NCI-H226 (cell line): ENCODE data around the gene RCL1.

Source experiments
- DNase-seq: peaks from one replicate; pipeline ENCODE4 v3.0.0-alpha.2; 2015

Gene RCL1

DNA sequence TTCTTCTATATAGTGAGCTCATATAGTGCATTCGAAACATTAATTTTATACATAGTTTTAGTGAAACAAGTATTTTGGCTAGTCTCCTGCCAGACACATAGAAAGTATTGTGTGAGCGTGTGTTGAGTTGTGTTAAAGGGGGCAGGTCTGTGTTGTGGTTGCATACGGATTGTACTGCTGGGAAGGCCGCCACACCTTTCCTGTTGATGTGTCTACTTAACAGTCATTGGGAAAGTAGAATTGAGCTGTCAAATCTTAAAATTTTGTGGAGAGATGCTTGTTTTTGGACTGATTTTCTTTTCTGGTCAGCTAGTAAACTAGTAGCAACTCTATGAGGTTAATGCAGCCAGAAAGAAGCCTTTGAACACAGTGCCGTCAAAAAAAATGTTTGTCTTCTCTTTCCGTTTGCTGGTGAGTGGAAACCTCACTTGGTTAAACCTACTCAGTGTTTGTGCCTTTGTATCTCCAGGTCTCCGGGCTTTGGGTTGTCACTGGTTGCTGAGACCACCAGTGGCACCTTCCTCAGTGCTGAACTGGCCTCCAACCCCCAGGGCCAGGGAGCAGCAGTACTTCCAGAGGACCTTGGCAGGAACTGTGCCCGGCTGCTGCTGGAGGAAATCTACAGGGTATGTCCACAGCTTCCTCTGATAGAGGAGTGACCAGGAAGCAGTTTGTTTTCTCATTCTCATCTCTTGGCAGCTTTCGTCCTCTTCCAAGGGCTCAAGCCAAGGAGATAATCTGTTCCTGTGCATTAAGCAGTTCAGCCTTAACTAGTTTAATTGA is 51.5 kb downstream of the RCL1 start:
- no peak for DNase-seq

DNA sequence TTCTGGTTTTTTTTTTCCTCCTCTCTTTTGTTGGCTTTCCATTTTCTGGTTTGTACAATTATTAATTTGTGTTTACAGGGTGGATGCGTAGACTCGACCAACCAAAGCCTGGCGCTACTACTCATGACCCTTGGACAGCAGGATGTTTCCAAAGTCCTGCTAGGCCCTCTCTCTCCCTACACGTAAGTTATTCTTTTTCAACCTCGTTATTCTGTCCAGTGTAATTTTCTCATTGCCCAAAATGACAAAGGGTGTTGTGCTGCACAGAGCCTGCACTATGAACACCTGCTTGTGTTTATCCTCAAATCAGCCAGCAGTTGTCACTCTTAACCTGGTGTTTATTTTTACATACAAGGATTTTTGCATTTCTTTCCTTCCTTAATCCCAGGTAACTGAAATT is 56.6 kb downstream of the RCL1 start:
- no peak for DNase-seq

DNA sequence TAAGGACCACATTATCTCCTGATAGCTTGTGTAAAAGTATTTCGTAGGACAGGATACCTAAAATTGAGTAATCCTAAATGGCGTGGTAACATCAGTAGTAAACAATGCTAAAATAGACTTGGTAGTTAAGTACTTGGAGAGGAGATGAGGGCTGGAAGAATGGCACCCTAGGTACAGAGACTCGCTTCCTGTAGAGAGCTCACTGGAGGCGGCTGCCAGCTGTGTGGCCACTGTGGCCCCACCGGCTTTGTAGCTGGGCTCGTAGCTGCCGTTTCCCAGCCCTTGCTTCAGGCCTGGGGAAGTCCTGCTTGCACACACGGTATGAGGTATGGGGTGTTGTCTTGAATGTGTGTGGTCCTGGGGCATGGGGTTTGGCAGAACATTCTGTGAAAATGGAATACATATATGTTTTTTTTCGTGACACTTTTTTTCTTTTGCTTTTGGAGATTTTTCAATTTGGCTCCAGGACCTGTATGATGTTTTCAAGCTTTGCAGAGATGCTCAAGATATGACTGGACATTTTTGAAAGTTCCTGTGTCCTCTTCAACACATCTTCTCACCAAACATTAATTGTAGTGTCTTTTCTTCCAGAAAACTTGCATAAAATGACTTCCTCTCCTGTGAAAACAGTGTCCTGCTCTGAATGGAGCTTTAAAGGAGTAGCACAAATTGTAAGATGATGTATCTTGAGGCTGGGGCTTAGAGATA is 58.0 kb downstream of the RCL1 start:
- DNase-seq = no peak

DNA sequence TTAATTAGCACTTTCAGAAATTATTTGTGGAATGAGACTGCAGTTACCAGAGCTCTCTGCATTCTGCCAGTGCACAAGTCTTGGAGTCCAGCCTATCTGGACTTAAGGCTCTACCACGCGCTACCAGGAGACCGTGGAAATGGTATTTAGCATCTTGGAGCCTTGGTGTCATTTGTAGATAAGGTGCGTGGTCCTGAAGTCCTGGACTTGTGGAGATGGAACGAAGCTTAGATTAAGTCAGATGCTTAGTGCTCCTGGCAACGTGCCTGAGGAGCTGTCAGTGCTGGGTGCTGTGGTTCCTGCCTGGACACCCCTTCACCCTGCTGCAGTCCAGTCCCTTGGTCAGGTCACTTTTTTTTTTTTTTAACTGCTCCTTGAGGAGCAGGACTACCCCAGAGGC is 59.7 kb downstream of the RCL1 start:
- no peak for DNase-seq

DNA sequence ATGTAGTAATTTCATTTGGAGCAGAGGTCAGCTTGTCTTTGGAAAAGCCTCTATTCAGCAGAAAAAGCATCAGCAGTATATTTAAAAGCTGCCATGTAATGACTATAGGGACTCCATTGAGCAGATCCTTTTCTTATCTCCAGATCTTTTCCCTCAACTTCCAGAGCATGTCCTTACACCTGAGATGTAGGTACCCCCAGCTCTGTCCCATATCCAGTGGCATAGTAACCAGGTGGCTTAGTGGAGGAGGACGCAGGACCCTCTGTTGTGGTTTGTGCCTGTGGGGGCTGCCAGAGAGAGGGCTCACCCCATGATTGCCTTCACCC is 61.5 kb downstream of the RCL1 start:
- no peak for DNase-seq

DNA sequence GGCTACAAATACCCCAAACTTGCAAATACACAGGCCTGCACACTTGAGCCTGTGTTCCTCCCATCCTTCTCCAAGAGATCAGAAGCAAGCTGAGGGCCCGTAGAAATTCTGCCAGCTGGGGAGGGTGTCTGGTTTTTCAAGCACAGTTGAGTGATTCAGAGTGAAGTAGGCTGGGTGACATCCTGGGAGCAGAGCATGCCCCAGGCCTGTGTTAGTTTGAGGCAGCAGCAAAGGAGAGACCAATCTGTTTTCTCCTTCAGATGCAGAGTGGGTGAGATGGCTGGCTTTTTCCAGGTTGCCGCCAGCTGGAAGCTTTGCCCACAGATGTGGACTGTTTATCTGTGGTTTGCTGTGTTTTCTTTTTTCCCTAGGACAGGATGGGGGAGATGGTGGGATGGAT is 63.1 kb downstream of the RCL1 start:
- no peak for DNase-seq

DNA sequence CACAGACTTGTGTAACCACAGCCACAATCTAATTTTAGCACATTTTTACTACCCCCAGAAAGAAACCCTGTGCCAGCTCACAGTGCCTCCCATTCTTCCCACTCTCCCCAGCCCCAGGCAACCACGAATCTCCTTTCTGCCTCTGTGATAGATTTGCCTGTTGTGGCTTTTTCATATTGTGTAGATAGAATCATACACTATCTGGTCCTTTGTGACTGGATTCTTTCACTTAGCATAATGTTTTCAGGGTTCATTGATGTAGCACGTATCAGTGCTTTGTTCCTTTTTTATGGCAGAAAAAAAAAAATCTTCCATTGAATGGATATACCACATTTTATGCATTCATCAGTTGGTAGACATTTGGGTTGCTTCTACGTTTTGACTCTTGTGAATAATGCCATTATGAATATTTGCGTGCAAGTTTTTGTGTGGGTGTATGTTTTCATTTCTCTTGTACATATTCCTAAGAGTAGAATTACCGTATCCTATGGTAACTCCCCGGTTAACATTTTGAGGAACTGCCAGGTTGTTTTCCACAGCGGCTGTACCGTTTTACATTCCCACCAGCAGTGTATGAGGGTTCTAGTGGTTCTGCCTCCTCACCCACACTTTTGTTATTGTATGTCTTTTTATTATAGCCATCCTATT is 64.5 kb downstream of the RCL1 start:
- DNase-seq = no peak

DNA sequence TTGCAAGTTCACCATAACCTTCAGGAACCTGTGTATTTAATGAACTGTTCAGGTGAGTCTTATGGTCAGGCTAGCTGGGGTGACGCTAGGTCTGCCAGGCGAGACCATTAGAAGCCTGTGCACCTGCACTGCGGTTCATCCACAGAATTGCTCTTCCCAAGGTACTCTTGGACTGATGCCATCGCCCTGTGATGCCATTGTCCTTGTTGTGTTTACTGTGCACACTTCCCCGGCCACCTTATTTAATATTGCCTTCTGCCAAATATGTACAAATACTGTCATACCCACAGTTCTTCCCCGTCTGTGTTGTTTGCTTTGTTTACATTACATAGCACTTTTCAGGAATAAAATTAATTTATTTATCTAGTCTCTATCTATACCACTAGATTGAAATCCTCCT is 66.3 kb downstream of the RCL1 start:
- DNase-seq = no peak

DNA sequence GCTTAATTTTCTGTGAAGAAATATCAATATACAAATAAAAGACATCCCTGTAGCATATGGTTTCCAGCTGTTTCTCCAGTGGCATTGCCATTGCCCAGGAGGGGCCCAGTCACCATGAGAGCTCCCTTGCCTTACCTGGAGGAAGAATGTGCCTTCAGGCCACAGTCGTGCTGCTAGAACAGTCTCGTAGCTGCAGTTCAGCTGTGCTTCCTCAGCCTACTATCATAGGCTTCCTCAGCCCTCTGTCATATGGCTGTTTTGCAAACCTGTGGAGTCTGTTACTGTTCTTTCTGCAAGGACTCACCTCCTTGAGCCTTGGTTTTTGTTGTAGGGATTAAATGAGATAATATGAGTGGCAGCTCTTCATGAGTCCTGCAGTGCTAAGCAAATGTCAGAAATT is 67.6 kb downstream of the RCL1 start:
- no peak for DNase-seq

DNA sequence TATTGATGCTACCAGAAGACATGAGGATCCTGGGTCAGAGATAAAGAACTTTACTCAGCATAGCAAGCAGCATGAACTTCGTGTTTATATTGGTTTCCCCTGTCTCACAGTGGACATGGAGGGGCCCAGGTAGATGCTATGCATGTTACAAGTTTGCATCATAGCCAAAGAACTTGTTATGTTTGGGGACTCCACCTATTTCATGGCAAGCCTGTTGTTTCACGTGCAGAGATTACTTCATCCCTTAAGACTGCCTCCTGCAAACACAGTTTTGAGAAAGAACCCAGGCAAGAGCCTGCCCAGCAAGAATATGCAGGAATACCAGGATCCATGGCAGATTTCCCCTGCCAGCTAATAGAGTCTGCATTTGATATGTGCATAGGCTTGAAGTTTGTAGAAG is 68.4 kb downstream of the RCL1 start:
- DNase-seq = no peak

DNA sequence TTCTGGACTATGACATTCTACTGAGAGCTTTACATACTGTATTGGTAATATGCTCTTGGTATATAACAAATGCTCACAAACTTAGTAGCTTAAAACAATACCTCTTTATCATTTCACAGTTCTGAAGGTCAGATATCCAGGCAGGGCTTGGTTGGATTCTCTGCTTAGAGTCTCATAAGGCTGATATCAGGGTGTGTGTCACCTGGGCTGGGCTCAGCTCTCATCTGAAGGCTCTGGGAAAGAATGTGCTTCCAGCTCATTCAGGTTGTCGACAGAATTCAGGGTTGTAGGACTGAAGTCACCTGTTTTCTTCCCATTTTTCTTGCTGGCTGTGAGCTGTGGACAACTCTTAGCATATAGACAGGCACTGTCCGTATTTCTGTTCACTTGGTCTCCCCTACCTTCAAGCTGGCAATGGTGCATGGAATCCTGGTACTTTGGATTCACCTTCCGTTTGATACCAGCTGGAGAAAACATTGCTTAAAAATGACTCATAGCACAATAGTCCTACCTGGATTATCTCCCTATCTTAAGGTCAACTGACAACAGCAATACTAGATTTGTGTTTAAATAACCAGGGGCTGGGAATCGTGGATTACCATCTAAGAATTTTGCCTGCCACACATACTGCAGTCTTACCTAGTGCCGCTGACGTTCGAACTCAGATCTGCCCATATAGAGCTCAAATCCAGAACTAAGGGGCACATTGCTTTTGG is 69.2 kb downstream of the RCL1 start:
- DNase-seq = no peak

DNA sequence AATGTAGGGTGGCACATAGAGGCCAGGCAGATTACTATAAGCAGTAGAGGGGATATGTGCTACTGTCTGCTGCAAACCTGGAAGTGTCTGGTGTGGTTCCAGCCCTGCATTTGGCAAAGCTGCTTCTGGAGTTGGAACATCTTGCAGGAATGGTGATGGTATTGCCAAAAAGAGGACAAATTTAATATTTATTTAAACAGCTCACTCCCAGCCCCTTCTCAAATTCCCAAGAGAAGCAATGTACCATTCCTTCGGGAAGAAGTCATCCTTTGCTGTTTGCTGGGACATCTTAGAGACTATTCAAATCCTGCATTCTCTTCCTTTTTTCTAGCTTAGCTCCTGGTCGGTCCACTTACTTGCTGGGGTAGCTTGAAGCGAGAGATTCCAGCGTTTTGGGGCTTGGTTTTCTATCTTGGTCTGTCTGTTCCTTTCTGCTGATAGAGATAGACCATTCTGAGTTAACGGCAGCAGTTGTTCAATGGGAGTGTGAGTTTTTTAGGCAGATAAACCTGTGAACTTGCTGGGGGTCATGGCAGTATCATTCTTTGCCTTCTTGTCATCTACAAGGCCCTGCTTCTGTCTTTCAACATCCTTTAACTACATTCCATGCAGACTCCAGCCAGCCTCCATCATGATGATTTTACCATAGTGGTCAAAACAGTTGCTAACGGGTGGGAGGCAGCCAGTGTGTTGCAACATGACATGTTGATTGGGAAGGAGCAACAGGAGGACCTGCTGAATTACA is 69.9 kb downstream of the RCL1 start:
- DNase-seq = no peak

DNA sequence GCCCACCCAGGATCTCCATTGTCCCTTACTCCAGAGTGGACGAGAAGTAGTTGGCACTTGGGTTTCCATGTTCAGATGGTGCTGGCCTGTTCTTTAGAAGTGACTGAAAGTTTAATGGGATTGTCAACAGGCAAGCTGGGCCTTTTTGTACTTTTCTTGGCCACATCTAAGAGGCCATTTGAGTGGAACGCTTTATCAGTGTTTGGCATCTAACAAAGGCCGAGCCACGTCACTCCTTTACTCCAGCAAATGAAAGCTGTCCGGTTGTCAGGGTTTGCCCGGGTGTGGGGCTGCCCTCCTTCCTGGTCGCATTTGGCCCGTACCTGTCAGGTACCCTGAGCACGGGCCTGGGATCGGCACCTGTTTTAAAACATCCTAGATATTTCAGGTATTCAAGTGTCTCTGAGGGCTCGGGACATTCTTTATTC is 71.5 kb downstream of the RCL1 start:
- no peak for DNase-seq

DNA sequence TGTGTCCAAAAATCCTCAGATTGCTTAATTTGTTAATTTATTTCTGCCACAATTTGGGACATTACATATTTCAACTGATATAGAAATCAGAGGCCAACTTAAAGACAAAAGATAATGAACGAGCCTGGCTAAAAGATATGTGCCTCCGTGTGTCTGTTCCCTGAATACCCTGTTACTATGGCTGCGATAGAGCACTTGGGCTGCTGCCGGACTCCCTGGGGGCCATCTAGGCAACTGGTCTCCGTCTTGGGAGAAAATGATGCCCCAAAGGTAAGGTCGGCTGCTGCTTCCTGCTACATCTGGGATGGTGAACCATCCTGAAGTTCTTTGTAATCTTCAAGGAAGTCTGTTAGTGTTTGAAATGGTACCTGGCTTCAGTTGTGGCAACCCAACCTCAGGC is 72.0 kb downstream of the RCL1 start:
- DNase-seq = no peak

DNA sequence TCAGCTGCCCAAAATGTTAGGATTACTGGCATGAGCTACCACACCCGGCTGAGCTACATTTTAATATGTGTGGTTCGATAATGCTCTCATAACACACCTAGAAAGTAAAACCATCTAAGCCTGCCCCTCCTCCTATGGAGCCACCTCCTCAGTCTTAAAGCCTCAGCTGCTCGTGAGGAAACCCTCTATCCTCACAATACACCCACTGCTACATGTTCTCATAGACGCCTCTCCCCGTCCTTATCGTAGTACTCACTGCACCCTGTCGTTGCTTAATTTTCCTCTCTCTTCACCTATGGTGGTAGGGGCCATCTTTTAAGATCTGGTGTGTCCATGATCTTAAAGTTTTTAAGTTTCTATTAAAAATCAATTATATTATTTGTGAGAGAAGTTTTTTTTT is 72.9 kb downstream of the RCL1 start:
- DNase-seq = no peak

DNA sequence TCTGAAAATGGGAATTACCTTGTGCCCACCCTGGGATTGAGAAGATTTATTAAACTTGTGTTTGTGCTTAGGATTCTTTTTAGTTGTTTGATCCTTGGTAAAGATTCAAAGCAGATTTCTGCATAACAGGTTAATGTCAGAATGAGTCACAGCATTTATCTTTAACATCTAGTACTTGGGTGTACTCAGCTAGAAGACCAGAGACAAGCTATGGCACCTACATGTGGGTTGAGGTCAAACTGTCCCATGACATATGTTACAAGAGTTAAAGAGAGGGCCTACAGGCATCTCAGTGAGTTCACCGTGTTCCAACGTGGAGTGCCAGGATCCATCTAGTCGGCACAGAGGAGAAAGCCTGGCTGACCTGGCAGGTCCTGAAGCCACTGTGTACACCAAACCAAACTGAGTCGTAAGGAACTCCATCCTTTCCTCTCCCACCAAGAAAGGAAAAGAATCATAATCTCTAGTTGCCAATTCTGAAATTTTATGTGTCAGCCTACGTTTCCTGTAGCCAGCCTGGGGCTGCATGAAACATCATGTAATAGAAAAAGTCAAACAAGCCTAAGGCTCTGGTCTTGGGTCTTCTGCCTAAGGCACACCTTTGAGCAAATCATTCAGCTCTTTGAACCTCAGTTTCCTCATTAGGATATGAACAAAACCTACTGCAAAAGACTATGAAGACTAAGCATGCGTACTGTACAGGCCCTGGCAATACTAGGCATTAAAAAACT is 73.7 kb downstream of the RCL1 start:
- DNase-seq = no peak

DNA sequence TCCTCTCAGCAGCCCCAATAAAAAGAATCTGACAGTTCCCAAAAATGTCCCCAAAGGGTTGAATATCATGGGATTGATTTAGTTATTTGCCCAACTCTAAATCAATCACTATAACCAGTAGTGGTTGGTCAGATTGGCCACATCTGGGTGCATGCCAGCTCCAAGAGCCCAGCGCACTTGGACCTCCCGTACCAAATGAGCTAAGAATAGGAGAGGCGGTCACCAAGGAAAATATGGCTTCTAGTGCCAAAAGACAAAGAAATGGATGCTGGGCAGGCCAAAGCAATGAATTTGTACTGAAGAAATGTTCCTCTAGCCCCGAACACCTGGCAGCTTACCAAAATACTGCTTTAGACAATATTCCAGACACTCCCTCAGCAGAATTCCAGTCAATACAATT is 80.3 kb downstream of the RCL1 start:
- DNase-seq = no peak

DNA sequence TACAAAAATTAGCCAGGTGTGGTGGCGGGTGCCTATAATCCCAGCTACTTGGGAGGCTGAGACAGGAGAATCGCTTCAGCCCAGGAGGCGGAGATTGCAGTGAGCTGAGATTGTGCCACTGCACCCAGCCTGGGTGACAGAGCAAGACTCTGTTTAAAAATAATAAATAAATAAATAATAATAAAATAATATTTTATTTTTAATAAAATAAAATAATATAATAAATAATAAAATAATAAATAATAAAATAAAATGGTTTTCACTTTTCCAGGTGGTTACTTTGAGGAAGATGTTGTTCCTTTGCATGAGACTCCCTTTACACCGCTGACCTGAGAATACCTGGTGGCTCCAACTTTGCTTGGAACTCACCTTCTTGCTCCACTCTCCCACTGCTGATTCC is 82.8 kb downstream of the RCL1 start:
- no peak for DNase-seq

DNA sequence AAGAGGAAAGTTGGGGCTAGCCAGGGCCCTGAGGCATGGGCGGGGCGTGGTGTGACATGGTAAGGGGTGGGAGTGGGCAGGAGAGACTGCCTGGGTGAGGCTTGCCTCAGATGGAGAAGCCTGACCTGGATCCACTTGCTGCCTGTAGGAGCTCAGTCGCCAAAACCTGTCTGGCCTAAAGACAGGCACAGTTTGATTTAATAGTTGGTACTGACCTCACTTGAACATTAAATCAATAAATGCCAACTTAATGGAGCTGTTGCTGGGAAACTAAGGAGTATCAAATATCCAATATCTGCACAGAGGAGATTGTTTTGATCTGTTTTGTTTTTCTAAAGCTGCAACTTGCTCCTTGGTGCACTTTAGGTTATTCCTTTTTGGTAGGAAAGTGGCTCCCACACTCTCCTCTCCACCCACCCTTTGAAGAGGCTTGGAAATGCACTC is 86.4 kb downstream of the RCL1 start:
- DNase-seq = no peak

DNA sequence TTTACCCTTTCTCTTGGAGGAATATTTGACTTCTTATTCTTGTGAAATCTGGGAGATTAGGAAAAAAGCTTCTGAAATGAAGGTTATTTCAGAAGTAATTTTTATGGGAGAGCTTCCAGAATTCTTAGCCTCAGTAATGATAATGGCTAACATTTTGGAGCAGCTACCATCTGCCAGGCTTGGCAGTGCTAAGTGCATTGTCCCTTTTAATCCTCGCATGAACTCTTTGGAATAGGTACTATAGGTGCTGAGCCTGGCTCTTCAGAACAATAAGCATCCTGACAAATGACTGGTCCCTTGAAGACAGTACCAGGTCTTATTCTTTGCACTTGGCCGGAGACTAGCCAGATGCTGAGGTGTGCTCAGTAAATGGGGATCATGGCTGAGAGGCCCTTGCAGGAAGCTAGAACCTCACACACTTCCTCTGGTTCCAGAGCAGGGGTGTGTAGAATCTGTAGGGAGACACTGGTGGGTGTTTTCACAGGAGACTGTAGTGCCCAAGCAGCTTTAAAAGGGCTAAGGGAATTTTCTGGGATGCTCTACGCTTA is 90.7 kb downstream of the RCL1 start:
- no peak for DNase-seq

DNA sequence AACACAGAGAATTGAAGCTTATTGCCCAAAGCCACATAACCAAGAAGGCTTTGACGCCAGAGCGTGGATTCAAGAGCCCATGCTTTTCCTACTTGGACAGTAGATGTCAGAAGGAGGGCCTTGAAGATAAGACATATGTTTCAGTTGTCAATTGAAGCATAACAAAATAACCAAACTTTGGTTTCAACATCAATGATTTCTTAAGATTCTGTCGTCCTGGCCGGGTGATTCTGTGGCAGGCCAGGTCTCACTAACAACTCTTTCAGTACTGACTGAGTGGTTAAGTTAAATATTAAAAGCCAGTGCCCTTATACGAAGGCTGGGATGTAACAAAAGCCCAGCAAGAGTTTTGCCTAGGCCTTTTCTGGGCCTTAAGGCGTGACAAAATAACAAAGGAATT is 94.0 kb downstream of the RCL1 start:
- DNase-seq = no peak

DNA sequence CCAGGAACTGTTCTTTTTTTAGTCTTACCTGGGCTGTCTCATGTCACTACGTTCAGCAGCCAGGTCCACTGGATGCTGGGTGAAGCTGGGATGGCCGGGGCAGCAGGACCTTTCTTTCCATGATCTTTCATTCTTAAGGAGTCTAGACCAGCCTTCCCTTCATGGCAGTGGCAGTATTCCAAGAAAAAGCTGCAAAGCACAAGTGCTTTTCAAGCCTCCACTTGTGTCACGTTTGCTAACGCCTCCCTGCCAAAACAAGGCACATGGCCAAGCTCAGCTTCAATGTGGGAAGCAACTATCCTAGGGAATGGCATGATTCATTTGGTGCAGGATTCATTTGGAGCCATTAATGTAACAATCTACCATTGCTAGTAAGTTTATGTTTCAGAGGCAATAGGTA is 94.8 kb downstream of the RCL1 start:
- DNase-seq = no peak
